K562 (cell line): ENCODE measurements around the gene SCN4A.
"Not testable (repeated sequence)": the region's sequence is repeated elsewhere in the genome, so short reads cannot be mapped to it uniquely, and the experiment has no call there.

Experiments
- CEBPB ChIP-seq: fragments of 450-650 bp; IDR thresholded peaks from 2 replicates; pipeline ENCODE4 v1.6.1; 2016; ENCODE audit warnings: missing genetic modification characterization, missing compliant biosample characterization
- CTCF ChIP-seq, 3 experiments: IDR thresholded peaks in 2 of 3; conservative IDR thresholded peaks in 1 of 3; 2 replicates each; pipeline ENCODE4 v1.5.1; 2011 to 2012; ENCODE audit warnings: low read length in 3 of 3, mild to moderate bottlenecking in 3 of 3, control low read depth in 2 of 3, improper control_type of control experiment in 1 of 3, inconsistent platforms in 1 of 3, low read depth in 1 of 3, mixed read lengths in 1 of 3, moderate library complexity in 1 of 3; ENCODE audit not compliant: insufficient read depth in 2 of 3
- TOE1 ChIP-seq, 2 experiments: fragments of 450-650 bp in 1 of 2; sonication (generic) in 1 of 2; formaldehyde crosslinking in 1 of 2; IDR thresholded peaks; 2 replicates each; pipeline versions ENCODE4 v1.7.1 to v1.8.0; 2016 to 2022; ENCODE audit warnings: borderline replicate concordance in 2 of 2, mild to moderate bottlenecking in 2 of 2, antibody characterized with exemption in 1 of 2, inconsistent platforms in 1 of 2, low read depth in 1 of 2, missing genetic modification reagents in 1 of 2, moderate library complexity in 1 of 2

GRCh38 chr17:63894821-63895220, 77.9 kb downstream of the SCN4A start:
- not testable (repeated sequence) for TF ChIP-seq CTCF (IDR thresholded peaks at IDR 0.05 in 2 of 3, conservative IDR thresholded peaks at IDR 0.05 in 1 of 3; ENCODE audit: insufficient read depth in 2 of 3, low read depth in 1 of 3, low read length in 3 of 3); CEBPB (tag); TOE1 (IDR thresholded peaks at IDR 0.05; ENCODE audit: borderline replicate concordance); TOE1 (CRISPR knock-in tag; IDR thresholded peaks at IDR 0.05; ENCODE audit: borderline replicate concordance, low read depth)
